Endothelial cell of umbilical vein (primary cell): Measurements from ENCODE around the gene GSC2.

Experiments used
- EZH2 ChIP-seq: IDR thresholded peaks from 2 replicates; pipeline ENCODE4 v1.6.1; 2012; ENCODE audit warnings: borderline replicate concordance, low read depth, mild to moderate bottlenecking, moderate library complexity, low read length, inconsistent platforms; ENCODE audit not compliant: severe bottlenecking
- GATA2 ChIP-seq: IDR thresholded peaks from 2 replicates; pipeline ENCODE4 v1.7.0; 2011; ENCODE audit warnings: low read depth, mild to moderate bottlenecking, moderate library complexity, mixed read lengths, low read length; ENCODE audit not compliant: insufficient read length, insufficient read depth
- JUN ChIP-seq: IDR thresholded peaks from 2 replicates; pipeline ENCODE4 v1.6.1; 2011; ENCODE audit warnings: borderline replicate concordance, low read depth; ENCODE audit not compliant: insufficient read length, insufficient read depth
- MYC ChIP-seq: IDR thresholded peaks from one replicate; pipeline ENCODE4 v1.6.1; 2011; ENCODE audit warnings: mild to moderate bottlenecking, low read depth, low read length
- POLR2A ChIP-seq: IDR thresholded peaks from 2 replicates; pipeline ENCODE4 v1.6.1; 2012; ENCODE audit warnings: low read depth, mild to moderate bottlenecking, control low read depth, low read length
- POLR2AphosphoS5 ChIP-seq: IDR thresholded peaks from 2 replicates; pipeline ENCODE4 v1.6.1; 2012; ENCODE audit warnings: low read depth, mild to moderate bottlenecking, control low read depth, low read length, moderate library complexity; ENCODE audit not compliant: insufficient read depth
- TF ChIP-seq, protein P1 (sequence below), 2 donors: IDR thresholded peaks; 1 replicate in 1 of 2; 2 replicates in 1 of 2; pipeline ENCODE4 v1.5.1; 2011; ENCODE audit warnings: low read length in 2 of 2, mild to moderate bottlenecking in 2 of 2, moderate library complexity in 2 of 2, control low read depth in 1 of 2, inconsistent platforms in 1 of 2, low read depth in 1 of 2; ENCODE audit not compliant: insufficient read depth in 1 of 2; ENCODE audit errors: extremely low read depth in 1 of 2
- TF ChIP-seq, protein P2 (sequence below): IDR thresholded peaks from 2 replicates; pipeline ENCODE4 v1.6.1; 2011; ENCODE audit not compliant: insufficient read depth, insufficient read length

DNA sequence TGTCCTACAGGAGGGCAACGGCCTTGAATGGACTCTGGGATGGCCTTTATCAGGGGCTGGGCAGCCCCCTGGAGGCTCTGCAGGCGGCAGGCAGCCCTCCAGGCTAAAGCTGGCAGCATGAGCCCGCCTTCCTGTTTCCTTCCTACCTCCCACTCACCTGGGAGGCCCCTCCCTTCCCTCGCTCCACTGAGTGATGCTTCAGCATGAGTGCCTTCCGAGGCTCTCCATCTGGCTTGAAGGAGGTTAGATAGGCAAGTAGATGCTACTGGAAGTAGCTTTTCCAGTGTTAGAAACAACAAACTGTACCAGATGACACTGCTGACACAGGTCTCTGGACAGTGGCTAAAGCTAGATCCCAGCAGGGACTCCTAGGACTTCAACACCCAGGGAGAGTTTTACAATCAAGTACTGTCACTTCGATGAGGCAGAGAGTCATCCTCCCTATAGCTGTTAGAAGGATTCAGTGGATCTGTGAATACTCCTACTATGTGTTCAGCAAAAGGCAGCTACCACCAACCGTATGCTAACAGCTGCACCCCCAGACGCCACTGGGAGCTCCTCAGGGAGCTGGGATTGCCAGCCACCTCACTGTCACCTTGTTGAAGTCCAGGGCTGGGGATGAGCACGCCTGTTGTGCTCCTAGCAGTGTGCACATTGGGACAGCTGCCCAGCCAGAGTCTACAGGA lies 32.5 kb upstream of the GSC2 start:
- TF ChIP-seq, protein P1, sequence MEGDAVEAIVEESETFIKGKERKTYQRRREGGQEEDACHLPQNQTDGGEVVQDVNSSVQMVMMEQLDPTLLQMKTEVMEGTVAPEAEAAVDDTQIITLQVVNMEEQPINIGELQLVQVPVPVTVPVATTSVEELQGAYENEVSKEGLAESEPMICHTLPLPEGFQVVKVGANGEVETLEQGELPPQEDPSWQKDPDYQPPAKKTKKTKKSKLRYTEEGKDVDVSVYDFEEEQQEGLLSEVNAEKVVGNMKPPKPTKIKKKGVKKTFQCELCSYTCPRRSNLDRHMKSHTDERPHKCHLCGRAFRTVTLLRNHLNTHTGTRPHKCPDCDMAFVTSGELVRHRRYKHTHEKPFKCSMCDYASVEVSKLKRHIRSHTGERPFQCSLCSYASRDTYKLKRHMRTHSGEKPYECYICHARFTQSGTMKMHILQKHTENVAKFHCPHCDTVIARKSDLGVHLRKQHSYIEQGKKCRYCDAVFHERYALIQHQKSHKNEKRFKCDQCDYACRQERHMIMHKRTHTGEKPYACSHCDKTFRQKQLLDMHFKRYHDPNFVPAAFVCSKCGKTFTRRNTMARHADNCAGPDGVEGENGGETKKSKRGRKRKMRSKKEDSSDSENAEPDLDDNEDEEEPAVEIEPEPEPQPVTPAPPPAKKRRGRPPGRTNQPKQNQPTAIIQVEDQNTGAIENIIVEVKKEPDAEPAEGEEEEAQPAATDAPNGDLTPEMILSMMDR (IDR thresholded peaks at IDR 0.05; ENCODE audit: extremely low read depth in 1 of 2, insufficient read depth in 1 of 2, low read depth in 1 of 2, low read length in 2 of 2): no peak
- TF ChIP-seq POLR2A (no peak), EZH2 (no peak), POLR2AphosphoS5 (no peak), MYC (no peak), GATA2 (no peak), JUN (no peak)
- TF ChIP-seq, protein P2, sequence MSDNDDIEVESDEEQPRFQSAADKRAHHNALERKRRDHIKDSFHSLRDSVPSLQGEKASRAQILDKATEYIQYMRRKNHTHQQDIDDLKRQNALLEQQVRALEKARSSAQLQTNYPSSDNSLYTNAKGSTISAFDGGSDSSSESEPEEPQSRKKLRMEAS: no peak
